GM18951 (cell line): Measurements from ENCODE around the gene NFATC1.

Source experiments
- POLR2A ChIP-seq: IDR thresholded peaks from 4 replicates; pipeline ENCODE4 v1.6.1; 2011; ENCODE audit warnings: mild to moderate bottlenecking; ENCODE audit not compliant: insufficient read length, insufficient read depth; ENCODE audit errors: extremely low read depth
- in situ Hi-C: fragments of 300-500 bp; cut with MboI; formaldehyde crosslinking; loops from one replicate; pipeline ENCODE4 v1.12.0; 2022; ENCODE audit warnings: low sequenced_read_pairs, mixed read lengths, inconsistent platforms; ENCODE audit not compliant: unreplicated experiment

Gene NFATC1

DNA sequence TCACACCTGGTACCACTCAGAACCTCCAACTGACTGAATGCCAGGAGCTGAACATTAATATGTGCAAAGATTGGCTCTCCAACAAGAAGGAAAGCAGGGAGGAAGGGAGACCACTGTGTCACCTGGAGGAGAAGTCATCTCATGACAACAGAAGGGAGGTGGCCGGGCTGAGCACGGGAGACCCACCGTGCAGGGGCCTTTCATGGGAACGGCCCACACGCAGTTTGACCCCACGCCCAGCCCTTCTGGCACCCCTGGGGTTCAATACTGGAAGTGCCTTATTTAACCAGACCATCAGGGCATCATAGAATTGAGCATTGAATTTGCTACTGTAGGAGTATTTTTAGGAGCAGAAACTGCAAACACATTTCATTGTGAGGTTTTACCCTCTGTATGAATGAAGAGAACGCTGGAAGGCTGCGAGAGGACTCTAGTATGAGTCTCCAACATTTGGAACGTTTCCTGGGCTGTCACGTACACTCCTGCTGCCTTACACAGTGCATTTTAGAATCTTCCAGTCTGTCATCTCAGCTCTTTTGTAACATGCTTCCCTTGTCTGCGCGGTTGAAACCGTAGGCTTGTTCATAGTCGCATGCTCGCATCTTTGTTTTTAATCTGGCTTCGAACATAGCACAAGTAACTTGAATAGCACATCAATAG lies 132.1 kb downstream of the NFATC1 start:
- in situ Hi-C loops, result no loop called here
- no peak for TF ChIP-seq POLR2A

DNA sequence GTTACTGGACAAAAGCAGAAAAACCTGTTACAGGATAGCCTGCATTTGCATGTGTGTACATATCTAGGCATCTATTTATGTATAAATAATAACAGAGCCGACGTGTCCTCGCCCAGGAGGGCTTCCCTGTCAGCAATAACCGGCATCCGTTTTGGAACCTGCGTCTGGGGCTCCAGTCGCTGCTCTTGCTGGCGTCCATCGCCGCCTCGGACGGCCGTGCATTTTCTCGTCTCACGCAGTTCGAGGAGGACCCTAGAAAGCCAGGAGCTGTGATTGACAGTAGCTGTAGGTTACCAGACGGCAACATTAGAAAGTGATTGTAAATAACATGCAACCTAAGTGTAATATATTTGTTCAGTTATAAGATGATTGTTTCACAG lies 132.6 kb downstream of the NFATC1 start:
- TF ChIP-seq POLR2A, result no peak
- in situ Hi-C loops, result no loop called here

DNA sequence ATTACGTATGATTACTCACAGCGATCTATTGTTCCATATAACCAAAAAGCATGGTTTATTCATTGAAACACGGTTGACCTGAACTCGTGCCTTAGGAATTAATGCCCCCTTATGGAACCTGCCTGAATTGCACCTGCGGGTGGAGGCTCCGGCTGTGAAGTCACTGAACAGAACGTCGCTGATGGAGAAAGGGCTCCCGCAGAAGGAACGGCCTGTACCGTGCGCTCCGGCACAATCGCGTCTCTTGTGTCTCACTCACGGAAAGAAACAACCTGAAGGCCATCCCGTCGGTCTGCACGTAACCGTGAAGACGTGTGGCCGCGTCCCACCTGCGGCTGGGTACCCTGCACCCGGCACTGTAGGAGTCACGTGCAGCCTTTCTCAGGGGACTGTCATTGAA lies 133.1 kb downstream of the NFATC1 start:
- in situ Hi-C loops, result no loop called here

DNA sequence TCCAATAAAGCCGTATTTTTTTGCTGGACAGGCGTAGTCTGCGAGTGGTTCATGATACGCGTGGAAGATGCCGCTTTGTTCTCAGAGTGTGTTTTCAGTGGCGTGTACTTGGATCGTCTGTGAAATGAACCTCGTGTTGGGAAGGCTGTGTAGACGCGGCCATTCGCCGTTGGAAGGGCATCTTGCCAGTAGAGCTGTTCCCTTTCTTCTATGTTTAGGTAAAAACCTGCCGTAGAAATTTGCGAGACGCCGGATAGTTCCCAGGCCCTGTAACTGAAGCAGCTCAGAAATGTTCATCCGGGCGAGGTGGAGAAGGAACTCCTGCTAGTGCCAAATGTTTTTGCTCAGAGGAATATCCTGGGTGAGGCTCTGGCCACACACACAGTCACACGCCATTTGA lies 133.6 kb downstream of the NFATC1 start:
- no peak for TF ChIP-seq POLR2A
- in situ Hi-C loops, result no loop called here

More for the DNA sequence above, 133.1 kb downstream of the NFATC1 start:
- no peak for TF ChIP-seq POLR2A

DNA sequence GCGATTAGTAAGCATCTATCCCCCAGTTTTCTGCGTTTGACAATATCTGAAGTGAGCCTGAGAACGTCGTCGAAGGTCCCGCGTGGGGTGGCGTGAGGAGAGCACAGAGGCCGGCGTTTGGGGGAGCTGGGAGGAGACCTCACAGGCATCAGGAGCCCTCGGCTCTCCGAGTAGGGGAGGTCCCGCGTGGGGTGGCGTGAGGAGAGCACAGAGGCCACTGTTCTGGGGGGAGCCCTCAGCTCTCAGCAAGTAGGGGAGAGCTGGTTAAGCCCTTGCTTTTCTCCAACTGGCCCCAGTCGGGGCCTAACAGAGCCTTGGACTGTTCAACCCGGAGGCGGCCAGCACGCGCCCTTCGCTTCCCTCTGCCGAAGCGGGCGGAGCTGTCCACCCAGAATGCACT lies 134.3 kb downstream of the NFATC1 start:
- in situ Hi-C loops, result loop anchor here (5.0 kb wide), 1 partner anchor 153 kb away; no protein-coding TSS in a partner anchor
- TF ChIP-seq POLR2A, result no peak

DNA sequence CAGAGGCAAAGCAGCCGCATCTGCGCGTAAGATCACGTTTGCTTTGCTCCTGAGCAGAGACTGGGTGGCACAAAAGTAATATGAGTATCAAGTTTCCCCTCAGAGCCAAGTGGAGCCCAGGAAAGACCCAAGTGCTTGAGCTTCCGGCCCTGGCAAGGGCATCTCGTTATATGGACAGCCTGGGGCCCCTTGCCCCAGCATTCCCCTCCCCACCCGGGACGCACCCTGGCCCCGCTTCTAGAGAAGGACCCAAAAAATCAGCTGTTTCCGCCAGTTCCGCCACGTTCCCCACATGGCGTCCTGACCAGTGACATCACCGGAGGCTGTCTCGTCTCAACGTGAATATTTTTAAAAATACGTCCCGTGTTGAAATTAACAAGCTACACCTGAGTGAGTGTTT lies 135.1 kb downstream of the NFATC1 start:
- in situ Hi-C loops, result loop anchor here (5.0 kb wide), 1 partner anchor 154 kb away; no protein-coding TSS in a partner anchor
- TF ChIP-seq POLR2A, result no peak

DNA sequence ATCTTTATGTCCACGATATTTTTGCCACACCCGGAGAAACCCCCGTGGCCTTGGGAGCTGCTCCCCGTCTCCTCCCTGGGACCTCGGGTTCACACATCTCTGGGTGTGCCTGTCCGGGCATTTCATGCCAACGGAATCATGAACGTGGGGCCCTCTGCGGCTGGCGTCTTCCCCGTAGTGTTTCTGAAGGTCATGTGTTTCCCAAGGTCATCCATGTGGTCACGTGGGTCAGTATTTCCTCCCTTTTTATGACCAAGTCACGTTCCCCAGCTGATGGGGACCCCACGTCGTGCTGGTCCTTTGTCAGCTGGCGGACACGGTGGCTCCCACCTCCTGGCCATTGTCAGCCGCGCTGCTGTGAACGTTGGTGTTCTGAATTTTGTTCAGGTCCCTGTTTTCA lies 135.7 kb downstream of the NFATC1 start:
- in situ Hi-C loops, result loop anchor here (5.0 kb wide), 1 partner anchor 154 kb away; no protein-coding TSS in a partner anchor
- TF ChIP-seq POLR2A, result no peak

DNA sequence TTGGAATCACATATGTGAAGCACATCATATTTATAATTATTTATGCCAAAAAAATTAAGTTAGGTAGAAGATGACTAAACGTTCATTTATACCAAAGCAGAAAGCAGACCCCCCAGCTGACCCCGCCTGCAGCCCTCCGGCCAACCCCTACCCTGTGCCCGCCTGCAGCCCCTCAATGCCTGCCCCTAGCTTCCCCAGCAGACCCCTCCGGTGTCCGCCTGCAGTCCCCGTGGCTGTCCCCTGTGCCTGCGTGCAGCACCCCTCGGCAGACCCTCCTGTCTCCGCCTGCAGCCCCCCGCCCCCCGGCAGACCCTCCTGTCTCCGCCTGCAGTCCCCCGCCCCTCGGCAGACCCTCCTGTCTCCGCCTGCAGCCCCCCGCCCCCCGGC lies 136.2 kb downstream of the NFATC1 start:
- no peak for TF ChIP-seq POLR2A
- in situ Hi-C loops, result loop anchor here (5.0 kb wide), 1 partner anchor 155 kb away; no protein-coding TSS in a partner anchor

DNA sequence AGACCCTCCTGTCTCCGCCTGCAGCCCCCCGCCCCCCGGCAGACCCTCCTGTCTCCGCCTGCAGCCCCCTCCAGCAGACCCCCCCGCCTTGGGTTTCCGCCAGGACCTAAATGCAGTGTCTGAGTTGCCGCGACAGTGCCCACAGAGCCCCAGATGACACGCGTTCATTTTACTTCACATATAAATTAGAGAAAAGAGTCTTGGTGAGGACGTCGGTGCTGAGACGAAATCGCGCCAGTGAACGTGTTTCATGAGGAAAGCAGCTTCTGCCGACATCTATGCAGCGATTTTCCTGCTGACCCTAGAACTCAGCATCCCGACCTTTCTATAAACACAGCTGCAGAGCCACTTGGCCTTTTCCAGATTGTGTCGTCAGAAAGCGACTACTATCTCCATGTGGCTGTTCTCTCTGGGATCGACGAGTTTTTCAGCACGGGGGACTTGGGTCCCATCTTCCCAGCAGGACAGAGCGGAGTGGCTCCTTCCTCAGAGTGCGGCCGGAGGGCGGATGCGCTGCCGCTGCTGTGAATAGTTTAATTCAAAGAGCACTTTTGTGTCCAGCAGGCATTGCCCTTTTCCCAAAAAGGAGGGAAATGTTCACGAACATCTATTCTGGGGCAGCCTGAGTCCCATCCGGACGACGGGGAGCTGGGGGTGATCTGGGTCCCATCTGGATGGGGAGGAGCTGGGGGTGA lies 136.7 kb downstream of the NFATC1 start:
- in situ Hi-C loops, result loop anchor here (5.0 kb wide), 1 partner anchor 155 kb away; no protein-coding TSS in a partner anchor
- TF ChIP-seq POLR2A, result no peak

DNA sequence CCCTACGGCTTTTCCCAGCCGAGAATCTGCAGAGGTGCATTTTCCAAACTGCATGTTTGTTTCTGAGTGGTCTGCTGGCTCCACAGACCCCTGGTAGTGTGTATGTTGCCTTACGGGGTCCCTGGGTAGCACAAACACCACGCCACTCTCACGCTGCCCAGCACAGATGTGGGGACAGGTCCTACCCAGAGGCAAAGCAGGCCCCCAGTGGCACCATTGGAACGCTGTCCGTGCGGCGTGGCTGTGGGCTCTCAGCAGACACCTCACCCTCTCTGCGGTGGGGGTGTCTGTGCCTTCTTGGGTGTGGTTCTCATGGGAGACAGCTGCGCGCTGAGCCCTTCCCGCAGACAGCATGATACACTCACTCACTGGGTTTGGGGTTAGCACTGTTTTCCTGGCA lies 137.4 kb downstream of the NFATC1 start:
- in situ Hi-C loops, result loop anchor here (5.0 kb wide), 1 partner anchor 156 kb away; no protein-coding TSS in a partner anchor
- no peak for TF ChIP-seq POLR2A

DNA sequence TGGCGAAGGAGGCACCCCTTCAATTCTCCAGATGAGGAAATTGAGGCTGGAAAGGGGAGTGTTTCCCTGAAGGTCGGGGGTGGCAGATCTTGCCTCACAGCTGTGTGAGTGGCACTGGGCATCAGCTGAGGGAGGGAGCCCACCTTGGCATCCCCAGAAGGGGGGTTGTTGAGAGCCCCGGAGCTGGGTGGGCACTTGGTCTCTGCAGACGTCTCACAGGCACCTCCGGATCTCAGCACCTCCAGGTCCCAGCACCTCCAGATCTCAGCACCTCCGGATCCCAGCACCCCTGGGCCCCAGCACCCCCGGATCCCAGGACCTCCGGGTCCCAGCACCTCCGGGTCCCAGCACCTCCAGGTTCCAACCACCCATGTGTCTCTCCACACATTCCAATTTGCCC lies 137.9 kb downstream of the NFATC1 start:
- in situ Hi-C loops, result loop anchor here (5.0 kb wide), 1 partner anchor 156 kb away; no protein-coding TSS in a partner anchor
- no peak for TF ChIP-seq POLR2A

DNA sequence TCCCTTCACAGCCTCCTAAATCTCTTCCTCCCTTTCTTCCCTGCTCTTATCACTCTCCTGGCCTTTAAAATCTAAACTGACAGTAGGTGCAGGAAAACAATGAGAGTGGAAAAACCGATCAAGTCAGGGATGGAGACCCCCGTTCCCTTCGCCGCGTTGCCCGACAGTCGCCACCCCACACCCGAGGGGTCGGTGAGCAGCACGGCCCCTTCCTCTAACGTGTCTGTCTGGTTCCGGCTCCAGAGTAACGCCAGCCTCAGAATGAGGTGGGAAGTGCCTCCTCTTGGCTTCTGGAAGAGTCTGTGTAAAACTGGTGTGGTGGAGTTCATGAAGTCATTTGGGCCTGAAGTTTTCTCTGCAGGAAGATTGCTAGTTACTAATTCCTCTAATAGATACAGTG lies 138.6 kb downstream of the NFATC1 start:
- TF ChIP-seq POLR2A, result no peak
- in situ Hi-C loops, result loop anchor here (5.0 kb wide), 1 partner anchor 157 kb away; no protein-coding TSS in a partner anchor

DNA sequence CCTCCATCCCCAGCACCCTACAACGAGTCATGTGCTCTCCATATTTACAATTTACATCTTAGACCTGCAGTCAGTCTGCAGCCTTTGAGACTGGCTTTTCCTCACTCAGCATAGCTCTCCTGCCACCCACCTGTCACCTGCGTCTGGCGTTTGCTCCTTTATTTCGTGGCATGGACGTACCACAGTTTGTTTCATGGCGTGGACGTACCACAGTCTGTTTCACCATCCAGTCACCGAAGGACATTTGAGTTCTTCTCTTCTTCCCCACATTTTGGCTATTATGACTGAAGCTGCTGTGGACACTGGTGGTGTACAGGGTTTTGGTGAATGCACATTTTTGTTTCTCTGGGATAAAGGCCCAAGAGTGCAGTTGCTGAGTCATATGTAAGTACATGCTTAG lies 142.0 kb downstream of the NFATC1 start:
- in situ Hi-C loops, result no loop called here

DNA sequence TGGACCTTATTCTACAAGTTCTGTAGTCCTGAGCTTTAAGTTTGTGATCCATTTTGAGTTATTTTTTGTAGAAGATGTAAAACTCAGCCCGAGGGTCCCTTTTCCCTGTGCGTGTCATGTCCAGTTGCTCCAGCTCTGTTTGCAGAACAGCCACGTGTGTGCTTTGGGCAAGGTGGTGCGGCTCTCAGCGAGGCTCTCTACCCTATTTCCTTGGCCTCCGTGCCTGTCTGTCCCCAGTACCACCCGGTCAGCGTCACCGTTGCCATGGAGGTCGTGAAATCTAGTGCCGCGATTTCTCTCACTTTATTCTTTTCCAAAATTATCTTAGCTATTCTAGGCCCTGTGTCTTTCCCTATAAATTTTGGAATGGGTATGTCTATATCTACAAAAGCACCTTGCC lies 142.9 kb downstream of the NFATC1 start:
- in situ Hi-C loops, result no loop called here
- no peak for TF ChIP-seq POLR2A

More for the DNA sequence above, 142.0 kb downstream of the NFATC1 start:
- no peak for TF ChIP-seq POLR2A
